Measurements from ENCODE around the gene TTC31.

Gene TTC31

GRCh38 chr2:74482801-74483674 lies at the start of gene TTC31, which contains the start of gene CCDC142:
Gene TTC31 (plus strand): TSS chr2:74483081. CDS start chr2:74483096, 15 bp downstream.
Gene CCDC142 (minus strand): TSS chr2:74482998. CDS start chr2:74482837, 161 bp downstream.
- Histone ChIP-seq H3K9me2 (replicated peaks; ENCODE audit: insufficient read depth, low read length) (no peaks in the 10 kb centered on the region), H3K36me3 (ENCODE audit: low read length) (peaks cover 4% of the 10 kb centered on the region; the same call in 1 of the 2 replicates), H3K9me3 (ENCODE audit: insufficient read depth, low read length) (no peaks in the 10 kb centered on the region), H3K79me2 (ENCODE audit: insufficient read depth, low read length) (peaks cover 26% of the 10 kb centered on the region), H2AFZ (ENCODE audit: low read depth, low read length, severe bottlenecking) (peak within 1 kb of the TSS; percentile 84), H4K20me1 (ENCODE audit: low read depth, low read length) (no peaks in the 10 kb centered on the region), H3K27me3 (ENCODE audit: low read length) (no peaks in the 10 kb centered on the region), H3K27ac (ENCODE audit: low read depth, low read length) (peak within 1 kb of the TSS; percentile 80), H3K4me2 (ENCODE audit: low read depth, low read length, poor library complexity, severe bottlenecking) (peak within 1 kb of the TSS; percentile 89), H3K9ac (ENCODE audit: low read length) (peak within 1 kb of the TSS; percentile 84), H3K4me3 (ENCODE audit: insufficient read depth, low read length, poor library complexity, severe bottlenecking) (peak within 1 kb of the TSS; percentile 96), H3F3A (ENCODE audit: insufficient read depth) (no peaks in the 10 kb centered on the region)
- TF ChIP-seq CTCF (IDR thresholded peaks at IDR 0.05; ENCODE audit: insufficient read depth, low read length, poor library complexity, severe bottlenecking) = peak; percentile 82
- TF ChIP-seq EZH2phosphoT487 (conservative IDR thresholded peaks at IDR 0.05; ENCODE audit: low read length) = no peak

- Histone ChIP-seq H3K4me3 (ENCODE audit: insufficient read depth, low read length, poor library complexity, severe bottlenecking) (no peak overlapping the region), H3K9ac (ENCODE audit: low read length) (no peak overlapping the region)
Observed at GRCh38 chr2:74436111-74436805, 46.6 kb upstream of the TTC31 start.

More at GRCh38 chr2:74436111-74436805, 46.6 kb upstream of the TTC31 start:
- Histone ChIP-seq H2AFZ (ENCODE audit: low read depth, low read length, severe bottlenecking) (no peak overlapping the region), H3K79me2 (ENCODE audit: insufficient read depth, low read length) (no peaks in the 10 kb centered on the region), H3K27ac (ENCODE audit: low read depth, low read length) (no peak overlapping the region), H3K36me3 (ENCODE audit: low read length) (no peaks in the 10 kb centered on the region), H3K9me3 (ENCODE audit: insufficient read depth, low read length) (no peaks in the 10 kb centered on the region), H3F3A (ENCODE audit: insufficient read depth) (no peaks in the 10 kb centered on the region), H3K27me3 (ENCODE audit: low read length) (no peaks in the 10 kb centered on the region), H3K9me2 (replicated peaks; ENCODE audit: insufficient read depth, low read length) (no peaks in the 10 kb centered on the region), H3K4me2 (ENCODE audit: low read depth, low read length, poor library complexity, severe bottlenecking) (no peak overlapping the region), H4K20me1 (ENCODE audit: low read depth, low read length) (no peaks in the 10 kb centered on the region)
- TF ChIP-seq CTCF (IDR thresholded peaks at IDR 0.05; ENCODE audit: insufficient read depth, low read length, poor library complexity, severe bottlenecking) (no peak), EZH2phosphoT487 (conservative IDR thresholded peaks at IDR 0.05; ENCODE audit: low read length) (no peak)

All from SU-DHL-6 (cell line).